Neural progenitor cell (in vitro differentiated cells): ENCODE measurements around the gene AKAP8. TPM values are rescaled to one million over a fixed set of nuclear protein-coding genes. Genes with fewer than 3 reads are reported as not detected.
A peak's percentile ranks its signal among the peaks of the same experiment; 100 is the strongest.

Experiments used
- DNase-seq: peaks from one replicate; pipeline ENCODE4 v3.0.0-alpha.2; 2016; ENCODE audit warnings: low spot score
- H2AFZ ChIP-seq: fragments of 200-600 bp; sonication (generic); replicated peaks from 2 replicates; pipeline ENCODE4 v1.6.1; 2016; ENCODE audit warnings: antibody characterized with exemption
- H3F3A ChIP-seq: fragments of 200-600 bp; sonication (generic); 2 replicates; pipeline ENCODE4 v1.6.1; 2016; ENCODE audit warnings: antibody characterized with exemption, low read depth
- H3K27ac ChIP-seq: fragments of 200-600 bp; sonication (generic); 2 replicates; pipeline ENCODE4 v1.5.1; 2016; ENCODE audit warnings: mild to moderate bottlenecking
- H3K27me3 ChIP-seq: fragments of 200-600 bp; sonication (generic); 2 replicates; pipeline ENCODE4 v1.6.1; 2016; ENCODE audit warnings: mild to moderate bottlenecking, moderate library complexity
- H3K36me3 ChIP-seq: fragments of 200-600 bp; sonication (generic); 2 replicates; pipeline ENCODE4 v1.5.1; 2016
- H3K4me1 ChIP-seq: fragments of 200-600 bp; sonication (generic); 2 replicates; pipeline ENCODE4 v1.6.1; 2016; ENCODE audit warnings: mixed run types
- H3K4me2 ChIP-seq: fragments of 200-600 bp; sonication (generic); 2 replicates; pipeline ENCODE4 v1.6.1; 2016
- H3K4me3 ChIP-seq: fragments of 200-600 bp; sonication (generic); 2 replicates; pipeline ENCODE4 v1.5.1; 2016
- H3K79me2 ChIP-seq: fragments of 200-600 bp; sonication (generic); 2 replicates; pipeline ENCODE4 v1.6.1; 2016; ENCODE audit warnings: low read depth
- H3K9ac ChIP-seq: fragments of 200-600 bp; sonication (generic); 2 replicates; pipeline ENCODE4 v1.6.1; 2016
- H3K9me3 ChIP-seq: fragments of 200-600 bp; sonication (generic); 2 replicates; pipeline ENCODE4 v1.5.1; 2016; ENCODE audit warnings: low read depth
- H4K20me1 ChIP-seq: fragments of 200-600 bp; sonication (generic); 2 replicates; pipeline ENCODE4 v1.6.1; 2016; ENCODE audit warnings: low read depth
- H3K27ac Mint-ChIP-seq: 3 replicates; pipeline ENCODE4 v1.8.0; 2021; ENCODE audit warnings: mixed read lengths
- H3K27me3 Mint-ChIP-seq: 2 replicates; pipeline ENCODE4 v1.8.0; 2022; ENCODE audit warnings: low read depth, mild to moderate bottlenecking, inconsistent platforms, moderate library complexity, mixed read lengths; ENCODE audit not compliant: insufficient read depth
- H3K36me3 Mint-ChIP-seq: 3 replicates; pipeline ENCODE4 v1.8.0; 2021; ENCODE audit warnings: mixed read lengths
- H3K4me1 Mint-ChIP-seq: 3 replicates; pipeline ENCODE4 v1.8.0; 2021; ENCODE audit warnings: mixed read lengths
- H3K4me3 Mint-ChIP-seq: 3 replicates; pipeline ENCODE4 v1.8.0; 2021; ENCODE audit warnings: mild to moderate bottlenecking, moderate library complexity, mixed read lengths
- H3K9me3 Mint-ChIP-seq: 3 replicates; pipeline ENCODE4 v1.8.0; 2020; ENCODE audit warnings: mixed read lengths
- EZH2 ChIP-seq: fragments of 200-600 bp; sonication (generic); IDR thresholded peaks from 2 replicates; pipeline ENCODE4 v1.6.1; 2017; ENCODE audit warnings: antibody characterized with exemption, mild to moderate bottlenecking, moderate library complexity
- EZH2phosphoT487 ChIP-seq: fragments of 200-600 bp; sonication (generic); IDR thresholded peaks from 2 replicates; pipeline ENCODE4 v1.6.1; 2017; ENCODE audit warnings: antibody characterized with exemption
- total RNA-seq: library from RNA; depleted of rRNA; stranded (reverse); fragments of >200 nt; gene quantifications from 2 replicates; pipeline ENCODE4 v1.2.3, GENCODE V29; 2015; ENCODE audit warnings: low replicate concordance
- TF ChIP-seq, protein P1 (sequence below): fragments of 200-600 bp; sonication (generic); IDR thresholded peaks from 2 replicates; pipeline ENCODE4 v1.5.1; 2017; ENCODE audit warnings: antibody characterized with exemption, mild to moderate bottlenecking

Gene AKAP8
- total RNA-seq, 1 donor from 2014 or later, result 20.1 TPM

DNA sequence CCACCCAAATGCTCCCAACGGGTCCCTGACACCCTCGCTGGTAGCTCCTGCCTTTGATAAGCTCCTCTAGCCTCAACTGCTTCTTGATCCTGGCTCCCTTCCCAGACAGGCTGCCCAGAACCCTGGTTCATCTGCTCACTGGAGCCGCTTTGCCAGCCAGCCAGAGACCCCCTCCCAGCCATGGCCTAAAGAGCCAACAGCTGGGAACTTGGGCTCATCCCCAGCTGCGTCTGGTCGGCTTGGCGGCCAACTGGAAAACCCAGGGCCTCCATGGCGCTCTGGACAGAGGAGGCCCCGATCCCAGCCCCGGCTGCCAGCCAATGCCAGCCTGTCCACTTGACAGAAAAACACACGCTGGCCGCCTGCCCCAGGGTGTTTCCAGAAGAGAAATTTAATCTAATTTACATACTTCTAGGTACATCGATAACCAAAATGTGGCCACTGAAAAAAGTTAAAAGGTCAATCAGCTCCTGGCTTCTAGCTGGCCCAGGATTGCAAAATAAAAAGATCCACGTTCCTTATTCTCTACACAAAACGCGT, 42.2 kb upstream of the AKAP8 start:
- Histone ChIP-seq H3F3A (peaks cover 8% of the 10 kb centered on the region), H2AFZ (no peak overlapping the region), H3K9ac (no peak overlapping the region), H3K4me2 (no peak overlapping the region), H3K36me3 (peaks cover 5% of the 10 kb centered on the region), H4K20me1 (peaks cover 17% of the 10 kb centered on the region), H3K9me3 (no peaks in the 10 kb centered on the region), H3K27me3 (no peaks in the 10 kb centered on the region), H3K27ac (no peak overlapping the region), H3K4me1 (peaks cover 9% of the 10 kb centered on the region), H3K4me3 (no peak overlapping the region), H3K79me2 (peaks cover 20% of the 10 kb centered on the region)
- Mint-ChIP-seq H3K27ac (no peak overlapping the region), H3K27me3 (peaks cover 10% of the 10 kb centered on the region), H3K4me3 (no peak overlapping the region), H3K9me3 (peaks cover 9% of the 10 kb centered on the region), H3K36me3 (peaks cover 25% of the 10 kb centered on the region), H3K4me1 (peaks cover 14% of the 10 kb centered on the region)
- TF ChIP-seq EZH2phosphoT487 (no peak), EZH2 (no peak)
- TF ChIP-seq, protein P1, sequence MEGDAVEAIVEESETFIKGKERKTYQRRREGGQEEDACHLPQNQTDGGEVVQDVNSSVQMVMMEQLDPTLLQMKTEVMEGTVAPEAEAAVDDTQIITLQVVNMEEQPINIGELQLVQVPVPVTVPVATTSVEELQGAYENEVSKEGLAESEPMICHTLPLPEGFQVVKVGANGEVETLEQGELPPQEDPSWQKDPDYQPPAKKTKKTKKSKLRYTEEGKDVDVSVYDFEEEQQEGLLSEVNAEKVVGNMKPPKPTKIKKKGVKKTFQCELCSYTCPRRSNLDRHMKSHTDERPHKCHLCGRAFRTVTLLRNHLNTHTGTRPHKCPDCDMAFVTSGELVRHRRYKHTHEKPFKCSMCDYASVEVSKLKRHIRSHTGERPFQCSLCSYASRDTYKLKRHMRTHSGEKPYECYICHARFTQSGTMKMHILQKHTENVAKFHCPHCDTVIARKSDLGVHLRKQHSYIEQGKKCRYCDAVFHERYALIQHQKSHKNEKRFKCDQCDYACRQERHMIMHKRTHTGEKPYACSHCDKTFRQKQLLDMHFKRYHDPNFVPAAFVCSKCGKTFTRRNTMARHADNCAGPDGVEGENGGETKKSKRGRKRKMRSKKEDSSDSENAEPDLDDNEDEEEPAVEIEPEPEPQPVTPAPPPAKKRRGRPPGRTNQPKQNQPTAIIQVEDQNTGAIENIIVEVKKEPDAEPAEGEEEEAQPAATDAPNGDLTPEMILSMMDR, result no peak
- no peak for DNase-seq

DNA sequence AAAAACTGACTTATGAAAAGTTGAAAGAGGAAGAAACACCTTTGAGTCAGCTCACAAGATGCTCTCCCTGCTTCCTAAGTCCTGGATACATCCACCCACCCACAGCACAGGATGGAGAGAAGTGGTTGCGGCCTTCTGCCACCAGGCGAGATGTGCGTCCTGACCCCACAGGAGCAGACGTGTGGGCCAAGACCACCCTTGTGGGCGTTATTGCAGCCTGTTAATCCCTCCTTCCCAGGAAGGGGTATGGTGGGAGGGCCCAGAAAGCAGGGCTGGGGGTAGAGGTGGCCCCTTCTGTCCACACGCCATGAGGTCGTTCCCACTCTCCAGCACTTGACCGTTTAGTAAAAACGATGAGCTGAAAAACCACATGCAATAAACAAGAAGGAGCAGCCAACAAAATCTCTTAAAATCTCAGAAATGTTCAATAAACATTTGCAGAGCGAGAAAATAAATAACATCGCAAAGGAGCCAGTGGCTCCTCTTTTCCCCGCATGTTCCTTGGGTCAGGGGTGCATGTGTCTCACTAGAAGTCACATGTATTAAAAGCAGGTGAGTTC, 41.6 kb upstream of the AKAP8 start:
- no peak overlapping the region for H3K4me3 ChIP-seq
- H4K20me1 ChIP-seq, result peaks cover 22% of the 10 kb centered on the region
- H3K27ac Mint-ChIP-seq, result no peak overlapping the region
- H3K79me2 ChIP-seq, result peaks cover 26% of the 10 kb centered on the region
- H3K27me3 ChIP-seq, result no peaks in the 10 kb centered on the region
- H3K9me3 ChIP-seq, result no peaks in the 10 kb centered on the region
- H3K9ac ChIP-seq, result no peak overlapping the region
- H3K9me3 Mint-ChIP-seq, result peaks cover 9% of the 10 kb centered on the region
- no peak for DNase-seq
- peaks cover 10% of the 10 kb centered on the region for H3K27me3 Mint-ChIP-seq
- no peak overlapping the region for H3K4me3 Mint-ChIP-seq
- no peak overlapping the region for H2AFZ ChIP-seq
- H3F3A ChIP-seq, result peaks cover 8% of the 10 kb centered on the region
- H3K27ac ChIP-seq, result no peak overlapping the region
- H3K4me1 ChIP-seq, result peaks cover 10% of the 10 kb centered on the region
- TF ChIP-seq EZH2phosphoT487 (no peak), EZH2 (no peak)
- TF ChIP-seq, protein P1, result no peak
- no peak overlapping the region for H3K4me2 ChIP-seq
- H3K4me1 Mint-ChIP-seq, result peaks cover 19% of the 10 kb centered on the region
- peaks cover 5% of the 10 kb centered on the region for H3K36me3 ChIP-seq
- H3K36me3 Mint-ChIP-seq, result peaks cover 25% of the 10 kb centered on the region

DNA sequence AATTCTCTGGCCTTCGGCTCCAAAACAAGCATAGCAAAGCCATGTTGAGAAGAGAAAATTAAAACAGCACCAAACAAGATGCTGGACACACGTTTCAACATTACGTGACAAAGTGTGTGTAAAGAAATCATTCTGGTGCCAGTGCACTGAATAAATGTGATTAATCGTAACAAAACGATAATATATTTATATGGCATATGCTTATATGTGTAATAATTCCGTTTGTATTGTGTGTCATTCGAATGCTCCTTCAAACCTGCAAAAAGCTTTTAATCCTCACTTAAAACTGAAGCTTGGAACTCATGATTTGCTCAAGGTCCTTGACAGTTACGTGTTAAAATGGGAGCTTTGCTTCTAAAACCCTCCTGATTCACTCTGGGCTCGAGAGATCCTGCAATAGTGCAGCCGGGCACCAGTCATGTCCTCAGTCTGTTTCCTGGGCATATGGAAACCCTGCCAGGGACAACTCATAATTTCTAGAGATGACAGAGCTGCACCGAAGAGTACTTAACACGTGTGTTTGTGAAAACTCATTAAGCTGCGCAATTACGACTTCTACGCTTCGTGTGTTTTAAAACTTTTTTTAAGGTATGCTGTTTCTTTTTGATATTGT, 39.9 kb upstream of the AKAP8 start:
- peak overlapping the region; percentile 70 for H3K4me2 ChIP-seq
- TF ChIP-seq, protein P1, result no peak
- no peak for TF ChIP-seq EZH2phosphoT487
- TF ChIP-seq EZH2, result no peak
- H4K20me1 ChIP-seq, result peaks cover 34% of the 10 kb centered on the region
- DNase-seq, result no peak
- no peak overlapping the region for H3K27ac ChIP-seq
- H3K36me3 Mint-ChIP-seq, result peaks cover 30% of the 10 kb centered on the region
- H3K9ac ChIP-seq, result no peak overlapping the region
- peaks cover 16% of the 10 kb centered on the region for H3F3A ChIP-seq
- peaks cover 22% of the 10 kb centered on the region for H3K4me1 Mint-ChIP-seq
- H3K4me3 ChIP-seq, result peak overlapping the region; percentile 26
- peaks cover 10% of the 10 kb centered on the region for H3K4me1 ChIP-seq
- peaks cover 7% of the 10 kb centered on the region for H3K27me3 Mint-ChIP-seq
- H2AFZ ChIP-seq, result no peak overlapping the region
- H3K9me3 ChIP-seq, result no peaks in the 10 kb centered on the region
- no peaks in the 10 kb centered on the region for H3K27me3 ChIP-seq
- peaks cover 43% of the 10 kb centered on the region for H3K79me2 ChIP-seq
- peaks cover 7% of the 10 kb centered on the region for H3K9me3 Mint-ChIP-seq
- H3K36me3 ChIP-seq, result peaks cover 5% of the 10 kb centered on the region
- peak overlapping the region; percentile 100 for H3K4me3 Mint-ChIP-seq
- no peak overlapping the region for H3K27ac Mint-ChIP-seq
